Loucy (cell line): ENCODE data around the gene IFITM5.

Experiments
- EZH2phosphoT487 ChIP-seq: fragments of 200-600 bp; IDR thresholded peaks from 2 replicates; pipeline ENCODE4 v1.6.1; 2018; ENCODE audit warnings: antibody characterized with exemption, mild to moderate bottlenecking, moderate library complexity, borderline replicate concordance
- TF ChIP-seq, protein P1 (sequence below): fragments of 200-600 bp; sonication (generic); conservative IDR thresholded peaks from 2 replicates; pipeline ENCODE4 v1.5.1; 2014; ENCODE audit warnings: mild to moderate bottlenecking, antibody characterized with exemption, low read length

DNA sequence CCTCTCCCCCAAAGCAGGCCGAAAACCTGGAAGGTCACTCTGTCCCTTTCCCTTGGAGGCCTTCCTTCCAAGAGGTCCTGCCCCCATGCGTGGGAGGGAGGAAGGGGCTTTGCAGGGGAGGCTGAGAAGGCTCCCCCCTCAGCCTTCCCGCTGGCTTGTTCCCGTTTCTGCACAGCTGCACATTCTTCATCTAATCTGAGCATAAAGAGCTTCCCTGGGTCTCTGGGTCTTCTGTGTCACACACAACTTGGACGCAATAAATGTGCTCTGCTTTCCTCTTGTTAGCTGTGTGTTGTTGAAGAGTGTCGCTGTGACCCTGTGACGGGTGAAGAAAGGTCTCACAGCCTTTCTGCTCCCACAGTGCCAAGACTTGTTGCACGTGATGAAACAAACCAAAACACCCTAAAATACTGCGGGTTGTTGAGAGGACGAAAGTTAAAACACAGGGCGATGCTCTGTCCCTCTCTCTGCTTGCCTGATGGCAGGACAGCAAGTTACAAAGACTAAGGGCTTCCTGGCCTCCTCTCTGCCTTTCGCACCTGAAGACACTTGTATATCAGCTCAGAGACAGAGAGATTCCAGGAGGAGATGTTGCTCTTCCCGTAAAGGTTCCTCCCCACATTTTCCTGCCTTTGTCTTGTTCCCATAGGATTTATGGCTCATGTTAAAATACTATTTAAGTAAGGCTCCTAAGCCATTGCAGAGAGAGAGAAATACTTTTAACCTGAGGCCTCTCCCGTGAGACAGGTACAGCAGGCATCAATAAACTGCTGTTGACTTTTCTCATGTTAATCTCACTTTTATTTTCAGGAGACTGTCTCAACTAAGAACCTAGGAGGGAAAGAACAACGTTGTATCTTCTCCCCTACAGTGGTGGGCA lies 36.7 kb upstream of the IFITM5 start:
- TF ChIP-seq, protein P1, sequence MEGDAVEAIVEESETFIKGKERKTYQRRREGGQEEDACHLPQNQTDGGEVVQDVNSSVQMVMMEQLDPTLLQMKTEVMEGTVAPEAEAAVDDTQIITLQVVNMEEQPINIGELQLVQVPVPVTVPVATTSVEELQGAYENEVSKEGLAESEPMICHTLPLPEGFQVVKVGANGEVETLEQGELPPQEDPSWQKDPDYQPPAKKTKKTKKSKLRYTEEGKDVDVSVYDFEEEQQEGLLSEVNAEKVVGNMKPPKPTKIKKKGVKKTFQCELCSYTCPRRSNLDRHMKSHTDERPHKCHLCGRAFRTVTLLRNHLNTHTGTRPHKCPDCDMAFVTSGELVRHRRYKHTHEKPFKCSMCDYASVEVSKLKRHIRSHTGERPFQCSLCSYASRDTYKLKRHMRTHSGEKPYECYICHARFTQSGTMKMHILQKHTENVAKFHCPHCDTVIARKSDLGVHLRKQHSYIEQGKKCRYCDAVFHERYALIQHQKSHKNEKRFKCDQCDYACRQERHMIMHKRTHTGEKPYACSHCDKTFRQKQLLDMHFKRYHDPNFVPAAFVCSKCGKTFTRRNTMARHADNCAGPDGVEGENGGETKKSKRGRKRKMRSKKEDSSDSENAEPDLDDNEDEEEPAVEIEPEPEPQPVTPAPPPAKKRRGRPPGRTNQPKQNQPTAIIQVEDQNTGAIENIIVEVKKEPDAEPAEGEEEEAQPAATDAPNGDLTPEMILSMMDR: no peak
- TF ChIP-seq EZH2phosphoT487: no peak
